Measurements from ENCODE around the gene TNRC6B.

TNRC6B gene

DNA sequence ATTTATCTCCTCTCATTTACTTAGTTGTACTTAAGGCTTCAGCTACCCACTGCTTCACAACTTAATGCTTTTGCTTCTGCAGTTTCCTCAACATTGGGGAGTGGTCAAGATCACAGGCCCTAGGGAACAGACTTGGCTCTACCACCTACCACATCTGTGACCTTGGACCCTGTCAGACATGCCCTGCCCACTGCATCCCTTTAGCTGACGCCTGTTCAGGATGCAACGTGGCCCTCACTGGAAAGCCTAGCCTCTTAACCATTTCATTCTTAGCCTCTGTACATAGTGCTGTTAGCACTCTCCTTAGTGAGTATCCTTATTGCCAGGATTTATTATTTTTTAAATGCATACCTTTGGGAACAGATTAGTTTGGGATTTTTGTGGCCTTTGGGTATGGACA, 34.4 kb downstream of the TNRC6B start:
- H3K9me3 ChIP-seq (ENCODE audit: control insufficient read depth, low read length): no peaks in the 10 kb centered on the region
- peaks cover 0 to 5% of the 10 kb centered on the region in 2 experiments for H3K36me3 ChIP-seq (ENCODE audit: control insufficient read depth in 1 of 2, insufficient read depth in 2 of 2, low read depth in 1 of 2, low read length in 2 of 2)
- no peak overlapping the region for H3K4ac ChIP-seq (ENCODE audit: low read depth in 1 of 2, low read length in 2 of 2)
- H3K4me3 ChIP-seq (ENCODE audit: insufficient read depth in 1 of 2, low read depth in 1 of 2, low read length in 2 of 2): peak overlapping the region in 1 of 2 experiments; percentile 29
- H2AFZ ChIP-seq (ENCODE audit: low read depth, low read length): no peak overlapping the region
- H3K79me1 ChIP-seq (replicated peaks; ENCODE audit: low read length, poor library complexity, severe bottlenecking): peaks cover 39% of the 10 kb centered on the region
- H3K4me1 ChIP-seq (ENCODE audit: control insufficient read depth, insufficient read depth, low read depth, low read length): peaks cover 2% of the 10 kb centered on the region
- WGBS: 47% methylated on average over 2 of the region's 2 CpGs
- peak overlapping the region in 1 of 2 experiments; percentile 6 for H3K14ac ChIP-seq (ENCODE audit: low read length in 2 of 2)
- no peak overlapping the region for H3K18ac ChIP-seq (ENCODE audit: low read depth in 1 of 2, low read length in 2 of 2)
- no peak overlapping the region for H4K91ac ChIP-seq (ENCODE audit: low read length)
- no peak overlapping the region for H3K27ac ChIP-seq (ENCODE audit: low read length, poor library complexity, severe bottlenecking)
- H3K23ac ChIP-seq (ENCODE audit: low read length in 2 of 2): no peak overlapping the region
- no peak overlapping the region for H2AK5ac ChIP-seq (ENCODE audit: low read length, severe bottlenecking)
- no peaks in the 10 kb centered on the region for H3K27me3 ChIP-seq (ENCODE audit: control insufficient read depth in 1 of 2, insufficient read depth in 1 of 2, low read length in 2 of 2)
- no peak overlapping the region for H4K8ac ChIP-seq (ENCODE audit: low read length)
- DNase-seq: no peak
- no peak overlapping the region for H2BK12ac ChIP-seq (ENCODE audit: low read length in 2 of 2)
- H2BK5ac ChIP-seq (ENCODE audit: low read depth, low read length, poor library complexity, severe bottlenecking): no peak overlapping the region
- H3K4me2 ChIP-seq (ENCODE audit: low read length, poor library complexity, severe bottlenecking): no peak overlapping the region
- H2BK120ac ChIP-seq (ENCODE audit: low read depth, low read length): no peak overlapping the region
- H2BK15ac ChIP-seq (ENCODE audit: low read depth, poor library complexity, severe bottlenecking): no peak overlapping the region
- peak overlapping the region; percentile 52 for H3K9ac ChIP-seq (ENCODE audit: low read length)

GRCh38 chr22:40213478-40213877, 35.8 kb downstream of the TNRC6B start:
- no peak overlapping the region for H2AK5ac ChIP-seq (ENCODE audit: low read length, severe bottlenecking)
- no peaks in the 10 kb centered on the region for H3K9me3 ChIP-seq (ENCODE audit: control insufficient read depth, low read length)
- WGBS: 82% methylated on average over 3 of the region's 4 CpGs
- H2BK12ac ChIP-seq (ENCODE audit: low read length in 2 of 2): no peak overlapping the region
- H3K79me1 ChIP-seq (replicated peaks; ENCODE audit: low read length, poor library complexity, severe bottlenecking): peaks cover 42% of the 10 kb centered on the region
- no peak overlapping the region for H3K4me3 ChIP-seq (ENCODE audit: insufficient read depth in 1 of 2, low read depth in 1 of 2, low read length in 2 of 2)
- H2BK5ac ChIP-seq (ENCODE audit: low read depth, low read length, poor library complexity, severe bottlenecking): no peak overlapping the region
- H3K27ac ChIP-seq (ENCODE audit: low read length, poor library complexity, severe bottlenecking): no peak overlapping the region
- no peak overlapping the region for H3K23ac ChIP-seq (ENCODE audit: low read length in 2 of 2)
- peaks cover 0 to 5% of the 10 kb centered on the region in 2 experiments for H3K36me3 ChIP-seq (ENCODE audit: control insufficient read depth in 1 of 2, insufficient read depth in 2 of 2, low read depth in 1 of 2, low read length in 2 of 2)
- H2BK120ac ChIP-seq (ENCODE audit: low read depth, low read length): no peak overlapping the region
- H3K4ac ChIP-seq (ENCODE audit: low read depth in 1 of 2, low read length in 2 of 2): no peak overlapping the region
- no peak overlapping the region for H2AFZ ChIP-seq (ENCODE audit: low read depth, low read length)
- no peak overlapping the region for H3K4me2 ChIP-seq (ENCODE audit: low read length, poor library complexity, severe bottlenecking)
- H3K9ac ChIP-seq (ENCODE audit: low read length): no peak overlapping the region
- H3K14ac ChIP-seq (ENCODE audit: low read length in 2 of 2): no peak overlapping the region
- no peak overlapping the region for H2BK15ac ChIP-seq (ENCODE audit: low read depth, poor library complexity, severe bottlenecking)
- no peak overlapping the region for H4K91ac ChIP-seq (ENCODE audit: low read length)
- peaks cover 2% of the 10 kb centered on the region for H3K4me1 ChIP-seq (ENCODE audit: control insufficient read depth, insufficient read depth, low read depth, low read length)
- DNase-seq: no peak
- no peak overlapping the region for H3K18ac ChIP-seq (ENCODE audit: low read depth in 1 of 2, low read length in 2 of 2)
- no peak overlapping the region for H4K8ac ChIP-seq (ENCODE audit: low read length)
- H3K27me3 ChIP-seq (ENCODE audit: control insufficient read depth in 1 of 2, insufficient read depth in 1 of 2, low read length in 2 of 2): no peaks in the 10 kb centered on the region

DNA sequence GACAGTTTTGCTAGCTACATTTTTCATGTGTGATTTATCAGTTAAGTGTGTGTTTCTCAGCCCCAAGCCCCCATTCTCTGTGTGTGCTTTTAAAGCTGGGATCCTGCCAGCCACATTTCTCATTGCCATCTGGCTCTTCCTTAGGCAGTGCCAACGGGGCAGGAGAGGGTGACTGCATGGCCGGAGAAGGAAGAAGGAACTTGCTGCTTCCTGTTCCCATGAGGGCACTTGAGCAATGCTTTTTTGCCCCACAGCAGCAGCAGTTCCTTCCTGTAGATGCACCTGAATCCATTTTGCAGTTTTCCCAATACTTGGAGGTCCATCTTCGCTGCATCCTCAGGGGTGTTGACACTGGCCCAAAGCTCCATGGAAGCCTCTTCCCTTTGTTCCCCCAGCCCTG, 37.5 kb downstream of the TNRC6B start:
- no peak overlapping the region for H3K4me2 ChIP-seq (ENCODE audit: low read length, poor library complexity, severe bottlenecking)
- H3K9me3 ChIP-seq (ENCODE audit: control insufficient read depth, low read length): no peaks in the 10 kb centered on the region
- H2BK120ac ChIP-seq (ENCODE audit: low read depth, low read length): no peak overlapping the region
- H3K18ac ChIP-seq (ENCODE audit: low read depth in 1 of 2, low read length in 2 of 2): no peak overlapping the region
- no peak overlapping the region for H3K14ac ChIP-seq (ENCODE audit: low read length in 2 of 2)
- H2AK5ac ChIP-seq (ENCODE audit: low read length, severe bottlenecking): no peak overlapping the region
- no peak overlapping the region for H4K91ac ChIP-seq (ENCODE audit: low read length)
- no peak for DNase-seq
- peaks cover 0 to 5% of the 10 kb centered on the region in 2 experiments for H3K36me3 ChIP-seq (ENCODE audit: control insufficient read depth in 1 of 2, insufficient read depth in 2 of 2, low read depth in 1 of 2, low read length in 2 of 2)
- H3K4me3 ChIP-seq (ENCODE audit: insufficient read depth in 1 of 2, low read depth in 1 of 2, low read length in 2 of 2): no peak overlapping the region
- H3K9ac ChIP-seq (ENCODE audit: low read length): no peak overlapping the region
- no peaks in the 10 kb centered on the region for H3K27me3 ChIP-seq (ENCODE audit: control insufficient read depth in 1 of 2, insufficient read depth in 1 of 2, low read length in 2 of 2)
- 96% methylated on average over 3 of the region's 3 CpGs for WGBS
- H2AFZ ChIP-seq (ENCODE audit: low read depth, low read length): no peak overlapping the region
- H3K27ac ChIP-seq (ENCODE audit: low read length, poor library complexity, severe bottlenecking): no peak overlapping the region
- no peak overlapping the region for H2BK5ac ChIP-seq (ENCODE audit: low read depth, low read length, poor library complexity, severe bottlenecking)
- no peak overlapping the region for H3K4ac ChIP-seq (ENCODE audit: low read depth in 1 of 2, low read length in 2 of 2)
- peaks cover 7% of the 10 kb centered on the region for H3K4me1 ChIP-seq (ENCODE audit: control insufficient read depth, insufficient read depth, low read depth, low read length)
- no peak overlapping the region for H2BK15ac ChIP-seq (ENCODE audit: low read depth, poor library complexity, severe bottlenecking)
- H3K23ac ChIP-seq (ENCODE audit: low read length in 2 of 2): no peak overlapping the region
- no peak overlapping the region for H2BK12ac ChIP-seq (ENCODE audit: low read length in 2 of 2)
- peaks cover 47% of the 10 kb centered on the region for H3K79me1 ChIP-seq (replicated peaks; ENCODE audit: low read length, poor library complexity, severe bottlenecking)
- H4K8ac ChIP-seq (ENCODE audit: low read length): no peak overlapping the region

DNA sequence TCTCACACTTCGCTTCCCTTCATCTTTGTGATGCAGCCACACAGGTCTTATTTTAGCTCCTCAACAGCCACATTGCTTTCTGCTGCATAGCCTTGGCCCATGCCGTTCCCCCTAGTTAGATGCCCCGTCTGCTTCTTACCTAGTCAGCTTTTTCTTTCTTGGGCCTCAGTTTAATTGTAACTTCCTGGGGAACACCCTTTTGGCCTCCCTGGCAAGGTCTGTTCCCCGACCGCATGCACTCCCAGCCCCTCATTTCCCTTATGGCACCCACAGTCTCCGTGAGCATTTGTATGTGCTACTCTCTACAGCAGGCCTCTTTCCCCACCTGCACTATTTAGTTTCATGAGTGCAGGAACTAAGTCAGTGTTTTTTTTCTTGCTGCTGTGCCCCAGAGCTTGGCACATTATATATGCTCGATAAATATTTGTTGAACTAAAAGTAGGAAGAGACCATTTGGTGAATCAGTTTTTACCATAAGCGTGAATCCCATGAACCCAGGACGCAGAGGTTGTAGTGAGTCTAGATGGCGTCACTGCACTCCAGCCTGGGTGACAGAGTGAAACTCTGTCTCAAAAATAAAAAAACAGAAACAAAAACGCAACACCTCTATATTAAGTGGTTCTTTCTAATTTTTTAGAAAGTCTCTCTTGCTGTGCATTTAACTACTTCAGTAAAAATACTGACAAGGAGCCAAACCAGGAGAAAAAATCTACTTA, 38.5 kb downstream of the TNRC6B start:
- no peak overlapping the region for H2AK5ac ChIP-seq (ENCODE audit: low read length, severe bottlenecking)
- H3K14ac ChIP-seq (ENCODE audit: low read length in 2 of 2): no peak overlapping the region
- peaks cover 9% of the 10 kb centered on the region for H3K4me1 ChIP-seq (ENCODE audit: control insufficient read depth, insufficient read depth, low read depth, low read length)
- no peak overlapping the region for H3K18ac ChIP-seq (ENCODE audit: low read depth in 1 of 2, low read length in 2 of 2)
- H2BK12ac ChIP-seq (ENCODE audit: low read length in 2 of 2): no peak overlapping the region
- no peak overlapping the region for H3K27ac ChIP-seq (ENCODE audit: low read length, poor library complexity, severe bottlenecking)
- no peak for DNase-seq
- no peak overlapping the region for H3K4ac ChIP-seq (ENCODE audit: low read depth in 1 of 2, low read length in 2 of 2)
- no peak overlapping the region for H2BK120ac ChIP-seq (ENCODE audit: low read depth, low read length)
- peaks cover 0 to 5% of the 10 kb centered on the region in 2 experiments for H3K36me3 ChIP-seq (ENCODE audit: control insufficient read depth in 1 of 2, insufficient read depth in 2 of 2, low read depth in 1 of 2, low read length in 2 of 2)
- H4K8ac ChIP-seq (ENCODE audit: low read length): no peak overlapping the region
- H2AFZ ChIP-seq (ENCODE audit: low read depth, low read length): no peak overlapping the region
- H3K79me1 ChIP-seq (replicated peaks; ENCODE audit: low read length, poor library complexity, severe bottlenecking): peaks cover 49% of the 10 kb centered on the region
- 96% methylated on average over 10 of the region's 11 CpGs for WGBS
- no peak overlapping the region for H2BK5ac ChIP-seq (ENCODE audit: low read depth, low read length, poor library complexity, severe bottlenecking)
- no peak overlapping the region for H3K9ac ChIP-seq (ENCODE audit: low read length)
- H3K4me2 ChIP-seq (ENCODE audit: low read length, poor library complexity, severe bottlenecking): no peak overlapping the region
- no peak overlapping the region for H3K23ac ChIP-seq (ENCODE audit: low read length in 2 of 2)
- H4K91ac ChIP-seq (ENCODE audit: low read length): no peak overlapping the region
- H2BK15ac ChIP-seq (ENCODE audit: low read depth, poor library complexity, severe bottlenecking): no peak overlapping the region
- no peaks in the 10 kb centered on the region for H3K27me3 ChIP-seq (ENCODE audit: control insufficient read depth in 1 of 2, insufficient read depth in 1 of 2, low read length in 2 of 2)
- no peak overlapping the region for H3K4me3 ChIP-seq (ENCODE audit: insufficient read depth in 1 of 2, low read depth in 1 of 2, low read length in 2 of 2)
- H3K9me3 ChIP-seq (ENCODE audit: control insufficient read depth, low read length): no peaks in the 10 kb centered on the region

Data from mesenchymal stem cell (in vitro differentiated cells and primary cell).